ENCODE measurements around the gene AQP11. TPM values are rescaled to one million over a fixed set of nuclear protein-coding genes. Genes with fewer than 3 reads are reported as not detected.

Gene AQP11
- total RNA-seq, 1 experiment from 2014 or later: 0.20 TPM

DNA sequence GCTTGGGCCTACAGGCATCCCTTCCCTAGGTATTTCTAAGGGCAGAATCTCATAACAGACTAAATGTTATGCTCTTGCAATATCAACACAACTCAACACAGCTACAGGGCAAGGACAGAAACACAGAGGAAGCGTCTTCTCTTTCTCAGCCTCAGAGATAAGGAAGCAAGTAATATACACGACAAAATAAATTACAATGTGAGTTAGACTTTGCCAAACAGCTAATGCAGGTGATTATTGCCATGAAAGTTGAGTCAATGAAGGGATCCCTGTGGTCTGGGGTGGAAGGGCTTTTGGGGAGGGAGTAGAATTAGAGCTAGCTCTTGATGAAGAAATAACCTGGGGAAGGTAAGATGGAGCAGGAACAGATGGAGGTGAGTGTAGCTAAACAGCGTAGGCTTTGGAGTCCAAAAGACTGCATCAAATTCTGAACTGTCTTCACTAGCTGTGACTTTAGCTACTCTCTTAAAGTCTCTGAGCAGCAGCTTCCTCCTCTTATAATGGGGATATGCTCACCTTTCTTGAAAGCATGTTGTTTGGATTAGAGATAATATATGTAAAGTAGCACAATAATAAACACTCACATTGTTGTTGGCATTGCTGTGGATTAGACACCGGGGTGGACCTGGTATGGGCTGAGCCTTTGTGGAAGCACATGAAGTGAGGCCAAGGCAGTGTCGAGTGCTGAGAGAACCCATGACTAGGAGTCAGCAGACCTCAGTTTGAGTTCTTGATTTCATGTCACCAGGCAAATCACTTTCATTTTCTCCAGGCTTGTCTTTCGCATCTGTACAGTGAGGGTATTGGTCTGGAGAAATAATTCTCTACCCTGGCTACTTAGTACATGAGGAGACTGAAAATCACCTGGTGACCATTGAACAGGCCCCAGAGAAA, 41.0 kb upstream of the AQP11 start:
- no peak for DNase-seq (ENCODE audit: low read depth, low spot score)
- Histone ChIP-seq H3K36me3 (ENCODE audit: control insufficient read depth in 1 of 2, insufficient read depth in 2 of 2, low read length in 2 of 2) (no peaks in the 10 kb centered on the region), H3K9me2 (ENCODE audit: insufficient read depth) (no peaks in the 10 kb centered on the region), H3K4me2 (ENCODE audit: low read length) (no peak overlapping the region), H3K9ac (ENCODE audit: low read length) (no peak overlapping the region), H3K4me1 (ENCODE audit: control insufficient read depth in 1 of 2, insufficient read depth in 2 of 2, low read length in 2 of 2) (no peaks in the 10 kb centered on the region), H3K27me3 (ENCODE audit: insufficient read depth, low read length) (no peaks in the 10 kb centered on the region), H3K27ac (ENCODE audit: low read depth, low read length) (no peak overlapping the region), H3K4me3 (replicated peaks in 1 of 2; ENCODE audit: low read depth in 1 of 2, low read length in 2 of 2) (no peak overlapping the region), H2AFZ (ENCODE audit: low read depth, low read length, poor library complexity, severe bottlenecking) (no peak overlapping the region), H4K20me1 (ENCODE audit: insufficient read depth) (no peaks in the 10 kb centered on the region), H3K9me3 (ENCODE audit: control insufficient read depth in 1 of 2, insufficient read depth in 1 of 2, low read depth in 1 of 2, low read length in 2 of 2) (0 out of 4 replicates have a peak, but pooled peaks cover 0 to 4% of the 10 kb centered on the region in 2 experiments), H3K79me2 (ENCODE audit: insufficient read depth, low read length) (no peaks in the 10 kb centered on the region)
- ChIA-PET CTCF (interaction anchor here (0.8 to 2.5 kb wide), 11 partner anchors 8 to 501 kb away, joined by 3 to 17 read pairs (median 4); no protein-coding TSS in a partner anchor), POLR2A (no interaction called here), RAD21 (ENCODE audit: low non-redundant PET in 1 of 2, low total read pairs in 2 of 2, uncharacterized antibody in 2 of 2, unreplicated experiment in 2 of 2) (interaction anchor here in 1 of 2 experiments (1.5 kb wide), 1 partner anchor 421 kb away, joined by 4 read pairs; the partner anchor contains the start of gene MYO7A)
- ATAC-seq: no peak
- no TSS peak for BruUV-seq (replicated peaks)
- intact Hi-C loops (cut with micrococcal nuclease): loop anchor here (1.0 to 5.0 kb wide), 3 partner anchors 356 to 501 kb away; no protein-coding TSS in a partner anchor
- no peak for TF ChIP-seq ZNF274 (IDR thresholded peaks at IDR 0.05; ENCODE audit: low read depth, low read length)
- TF ChIP-seq EGR1 (IDR thresholded peaks at IDR 0.05; ENCODE audit: low read depth): no peak
- TF ChIP-seq, protein P1, sequence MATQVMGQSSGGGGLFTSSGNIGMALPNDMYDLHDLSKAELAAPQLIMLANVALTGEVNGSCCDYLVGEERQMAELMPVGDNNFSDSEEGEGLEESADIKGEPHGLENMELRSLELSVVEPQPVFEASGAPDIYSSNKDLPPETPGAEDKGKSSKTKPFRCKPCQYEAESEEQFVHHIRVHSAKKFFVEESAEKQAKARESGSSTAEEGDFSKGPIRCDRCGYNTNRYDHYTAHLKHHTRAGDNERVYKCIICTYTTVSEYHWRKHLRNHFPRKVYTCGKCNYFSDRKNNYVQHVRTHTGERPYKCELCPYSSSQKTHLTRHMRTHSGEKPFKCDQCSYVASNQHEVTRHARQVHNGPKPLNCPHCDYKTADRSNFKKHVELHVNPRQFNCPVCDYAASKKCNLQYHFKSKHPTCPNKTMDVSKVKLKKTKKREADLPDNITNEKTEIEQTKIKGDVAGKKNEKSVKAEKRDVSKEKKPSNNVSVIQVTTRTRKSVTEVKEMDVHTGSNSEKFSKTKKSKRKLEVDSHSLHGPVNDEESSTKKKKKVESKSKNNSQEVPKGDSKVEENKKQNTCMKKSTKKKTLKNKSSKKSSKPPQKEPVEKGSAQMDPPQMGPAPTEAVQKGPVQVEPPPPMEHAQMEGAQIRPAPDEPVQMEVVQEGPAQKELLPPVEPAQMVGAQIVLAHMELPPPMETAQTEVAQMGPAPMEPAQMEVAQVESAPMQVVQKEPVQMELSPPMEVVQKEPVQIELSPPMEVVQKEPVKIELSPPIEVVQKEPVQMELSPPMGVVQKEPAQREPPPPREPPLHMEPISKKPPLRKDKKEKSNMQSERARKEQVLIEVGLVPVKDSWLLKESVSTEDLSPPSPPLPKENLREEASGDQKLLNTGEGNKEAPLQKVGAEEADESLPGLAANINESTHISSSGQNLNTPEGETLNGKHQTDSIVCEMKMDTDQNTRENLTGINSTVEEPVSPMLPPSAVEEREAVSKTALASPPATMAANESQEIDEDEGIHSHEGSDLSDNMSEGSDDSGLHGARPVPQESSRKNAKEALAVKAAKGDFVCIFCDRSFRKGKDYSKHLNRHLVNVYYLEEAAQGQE (IDR thresholded peaks at IDR 0.05; ENCODE audit: low read depth): no peak
- TF ChIP-seq, protein P2, sequence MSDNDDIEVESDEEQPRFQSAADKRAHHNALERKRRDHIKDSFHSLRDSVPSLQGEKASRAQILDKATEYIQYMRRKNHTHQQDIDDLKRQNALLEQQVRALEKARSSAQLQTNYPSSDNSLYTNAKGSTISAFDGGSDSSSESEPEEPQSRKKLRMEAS (IDR thresholded peaks at IDR 0.05): no peak
- no peak for TF ChIP-seq CBX3 (IDR thresholded peaks at IDR 0.05; ENCODE audit: low read depth)
- no peak for TF ChIP-seq POLR2AphosphoS5 (IDR thresholded peaks at IDR 0.05; ENCODE audit: low read depth, low read length)
- TF ChIP-seq SIN3A (IDR thresholded peaks at IDR 0.05; ENCODE audit: low read depth): no peak
- TF ChIP-seq TCF7L2 (IDR thresholded peaks at IDR 0.05; ENCODE audit: borderline replicate concordance, extremely low read depth, insufficient read depth, insufficient read length): no peak
- TF ChIP-seq CTCF (IDR thresholded peaks at IDR 0.05 in 2 of 3, conservative IDR thresholded peaks at IDR 0.05 in 1 of 3; ENCODE audit: borderline replicate concordance in 1 of 3, insufficient read depth in 1 of 3, low read depth in 2 of 3, low read length in 2 of 3): no peak; a peak in 1 of 6 replicates
- TF ChIP-seq JUND (IDR thresholded peaks at IDR 0.05): no peak
- no peak for TF ChIP-seq SP1 (IDR thresholded peaks at IDR 0.05; ENCODE audit: low read depth)
- TF ChIP-seq YY1 (IDR thresholded peaks at IDR 0.05; ENCODE audit: extremely low read depth, insufficient replicate concordance, low read depth, low read length): no peak
- no peak for TF ChIP-seq ATF3 (IDR thresholded peaks at IDR 0.05)
- TF ChIP-seq, protein P3, sequence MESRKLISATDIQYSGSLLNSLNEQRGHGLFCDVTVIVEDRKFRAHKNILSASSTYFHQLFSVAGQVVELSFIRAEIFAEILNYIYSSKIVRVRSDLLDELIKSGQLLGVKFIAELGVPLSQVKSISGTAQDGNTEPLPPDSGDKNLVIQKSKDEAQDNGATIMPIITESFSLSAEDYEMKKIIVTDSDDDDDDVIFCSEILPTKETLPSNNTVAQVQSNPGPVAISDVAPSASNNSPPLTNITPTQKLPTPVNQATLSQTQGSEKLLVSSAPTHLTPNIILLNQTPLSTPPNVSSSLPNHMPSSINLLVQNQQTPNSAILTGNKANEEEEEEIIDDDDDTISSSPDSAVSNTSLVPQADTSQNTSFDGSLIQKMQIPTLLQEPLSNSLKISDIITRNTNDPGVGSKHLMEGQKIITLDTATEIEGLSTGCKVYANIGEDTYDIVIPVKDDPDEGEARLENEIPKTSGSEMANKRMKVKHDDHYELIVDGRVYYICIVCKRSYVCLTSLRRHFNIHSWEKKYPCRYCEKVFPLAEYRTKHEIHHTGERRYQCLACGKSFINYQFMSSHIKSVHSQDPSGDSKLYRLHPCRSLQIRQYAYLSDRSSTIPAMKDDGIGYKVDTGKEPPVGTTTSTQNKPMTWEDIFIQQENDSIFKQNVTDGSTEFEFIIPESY (IDR thresholded peaks at IDR 0.05; ENCODE audit: extremely low read depth, insufficient replicate concordance, low read length): no peak
- TF ChIP-seq POLR2A (IDR thresholded peaks at IDR 0.05; ENCODE audit: borderline replicate concordance, extremely low read depth, insufficient read depth, insufficient read length): no peak
- TF ChIP-seq EZH2 (IDR thresholded peaks at IDR 0.05): no peak
